ENCODE measurements around the gene ARHGAP23. TPM values are rescaled to one million over a fixed set of nuclear protein-coding genes. Genes with fewer than 3 reads are reported as not detected.

The ARHGAP23 gene
- total and polyA plus RNA-seq, 10 of the 15 experiments (the other 5 are each of a cell fraction or from before 2014, with no cell fraction given), result 0.23 to 5.8 (median 2.1) TPM

DNA sequence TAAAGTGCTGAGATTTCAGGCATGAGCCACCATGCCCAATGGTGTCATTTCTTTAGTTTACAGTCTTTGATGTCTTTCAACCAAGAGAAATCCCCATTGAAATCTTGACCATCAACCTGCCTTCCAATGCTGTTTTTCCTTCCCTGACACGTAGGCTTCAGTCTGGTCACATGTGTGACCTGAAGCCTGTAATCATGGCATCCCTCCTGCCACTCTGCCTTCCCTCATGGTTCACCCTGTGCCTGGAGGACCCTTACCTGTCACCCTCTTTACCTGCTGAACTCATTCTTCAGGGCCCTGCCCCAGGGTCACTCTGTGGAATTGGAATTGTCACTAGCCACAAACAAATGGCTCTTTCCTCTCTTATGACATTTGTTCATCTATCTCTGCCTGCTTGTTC, 18.1 kb upstream of the ARHGAP23 start:
- in situ Hi-C loops (cut with MboI), result no loop called here

More for the DNA sequence above, 18.1 kb upstream of the ARHGAP23 start:
- Histone ChIP-seq H3K4me1 (ENCODE audit: control insufficient read depth, insufficient read depth, low read length) (peaks cover 5% of the 10 kb centered on the region), H3K79me2 (ENCODE audit: control insufficient read depth, insufficient read depth, low read length) (no peaks in the 10 kb centered on the region), H2AFZ (ENCODE audit: control insufficient read depth, low read depth, low read length) (no peak overlapping the region), H3K36me3 (ENCODE audit: control insufficient read depth in 2 of 2, insufficient read depth in 2 of 2, low read length in 1 of 2) (no peaks in the 10 kb centered on the region), H3K27me3 (replicated peaks in 1 of 2; ENCODE audit: control insufficient read depth in 2 of 2, insufficient read depth in 2 of 2, low read length in 1 of 2) (no peaks in the 10 kb centered on the region), H4K20me1 (ENCODE audit: control insufficient read depth, insufficient read depth) (no peaks in the 10 kb centered on the region), H3K27ac (ENCODE audit: control insufficient read depth, insufficient read depth) (no peak overlapping the region), H3K9me3 (replicated peaks; ENCODE audit: control insufficient read depth, insufficient read depth, low read length) (no peaks in the 10 kb centered on the region), H3K4me2 (ENCODE audit: control insufficient read depth, insufficient read depth) (no peak overlapping the region), H3K4me3 (no peak overlapping the region), H3K9ac (ENCODE audit: control insufficient read depth, insufficient read depth, low read length) (no peak overlapping the region)
- ATAC-seq (no peak), FAIRE-seq (no peak), DNase-seq (ENCODE audit: low read depth, low spot score) (no peak)
- BruUV-seq (replicated peaks), result no TSS peak
- ChIA-PET POLR2A (no interaction called here), SMC1A (ENCODE audit: uncharacterized antibody, unreplicated experiment) (interaction anchor here (0.6 to 0.7 kb wide), 2 partner anchors 60 to 916 kb away, joined by 3 read pairs; no protein-coding TSS in a partner anchor), CTCF (interaction anchor here (2.0 to 8.3 kb wide), 2 partner anchors 59 to 61 kb away, joined by 12 to 349 read pairs; partner anchors contain the start of gene SOCS7), RAD21 (ENCODE audit: unreplicated experiment) (no interaction called here)
- intact Hi-C loops (cut with micrococcal nuclease; ENCODE audit: unreplicated experiment), result no loop called here
- 73% methylated on average over 1 of the region's 1 CpG for WGBS (ENCODE audit: insufficient coverage, insufficient replicate concordance, low lambda C conversion rate, missing lambda C conversion rate)
- no peak for TF ChIP-seq RB1 (IDR thresholded peaks at IDR 0.05; ENCODE audit: borderline replicate concordance)
- no peak for TF ChIP-seq CBX5 (IDR thresholded peaks at IDR 0.05; ENCODE audit: low read depth)
- no peak for TF ChIP-seq KAT2A (conservative IDR thresholded peaks at IDR 0.05; ENCODE audit: control insufficient read depth, low read depth, low read length)
- TF ChIP-seq HDGF (IDR thresholded peaks at IDR 0.05), result no peak
- no peak for TF ChIP-seq PAX8 (IDR thresholded peaks at IDR 0.05)
- TF ChIP-seq, protein P1, sequence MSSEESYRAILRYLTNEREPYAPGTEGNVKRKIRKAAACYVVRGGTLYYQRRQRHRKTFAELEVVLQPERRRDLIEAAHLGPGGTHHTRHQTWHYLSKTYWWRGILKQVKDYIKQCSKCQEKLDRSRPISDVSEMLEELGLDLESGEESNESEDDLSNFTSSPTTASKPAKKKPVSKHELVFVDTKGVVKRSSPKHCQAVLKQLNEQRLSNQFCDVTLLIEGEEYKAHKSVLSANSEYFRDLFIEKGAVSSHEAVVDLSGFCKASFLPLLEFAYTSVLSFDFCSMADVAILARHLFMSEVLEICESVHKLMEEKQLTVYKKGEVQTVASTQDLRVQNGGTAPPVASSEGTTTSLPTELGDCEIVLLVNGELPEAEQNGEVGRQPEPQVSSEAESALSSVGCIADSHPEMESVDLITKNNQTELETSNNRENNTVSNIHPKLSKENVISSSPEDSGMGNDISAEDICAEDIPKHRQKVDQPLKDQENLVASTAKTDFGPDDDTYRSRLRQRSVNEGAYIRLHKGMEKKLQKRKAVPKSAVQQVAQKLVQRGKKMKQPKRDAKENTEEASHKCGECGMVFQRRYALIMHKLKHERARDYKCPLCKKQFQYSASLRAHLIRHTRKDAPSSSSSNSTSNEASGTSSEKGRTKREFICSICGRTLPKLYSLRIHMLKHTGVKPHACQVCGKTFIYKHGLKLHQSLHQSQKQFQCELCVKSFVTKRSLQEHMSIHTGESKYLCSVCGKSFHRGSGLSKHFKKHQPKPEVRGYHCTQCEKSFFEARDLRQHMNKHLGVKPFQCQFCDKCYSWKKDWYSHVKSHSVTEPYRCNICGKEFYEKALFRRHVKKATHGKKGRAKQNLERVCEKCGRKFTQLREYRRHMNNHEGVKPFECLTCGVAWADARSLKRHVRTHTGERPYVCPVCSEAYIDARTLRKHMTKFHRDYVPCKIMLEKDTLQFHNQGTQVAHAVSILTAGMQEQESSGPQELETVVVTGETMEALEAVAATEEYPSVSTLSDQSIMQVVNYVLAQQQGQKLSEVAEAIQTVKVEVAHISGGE (CRISPR knock-in tag; IDR thresholded peaks at IDR 0.05), result no peak
- TF ChIP-seq SUZ12 (IDR thresholded peaks at IDR 0.05; ENCODE audit: unreplicated experiment), result no peak
- TF ChIP-seq TBL1XR1 (IDR thresholded peaks at IDR 0.05; ENCODE audit: low read depth, low read length), result no peak
- no peak for TF ChIP-seq SMARCA5 (IDR thresholded peaks at IDR 0.05)
- TF ChIP-seq CBX3 (IDR thresholded peaks at IDR 0.05; ENCODE audit: borderline replicate concordance, low read depth), result no peak
- TF ChIP-seq SREBF2 (IDR thresholded peaks at IDR 0.05; ENCODE audit: low read length), result no peak
- no peak for TF ChIP-seq BHLHE40 (IDR thresholded peaks at IDR 0.05; ENCODE audit: borderline replicate concordance in 1 of 2, low read depth in 2 of 2, low read length in 1 of 2)
- TF ChIP-seq, protein P2, sequence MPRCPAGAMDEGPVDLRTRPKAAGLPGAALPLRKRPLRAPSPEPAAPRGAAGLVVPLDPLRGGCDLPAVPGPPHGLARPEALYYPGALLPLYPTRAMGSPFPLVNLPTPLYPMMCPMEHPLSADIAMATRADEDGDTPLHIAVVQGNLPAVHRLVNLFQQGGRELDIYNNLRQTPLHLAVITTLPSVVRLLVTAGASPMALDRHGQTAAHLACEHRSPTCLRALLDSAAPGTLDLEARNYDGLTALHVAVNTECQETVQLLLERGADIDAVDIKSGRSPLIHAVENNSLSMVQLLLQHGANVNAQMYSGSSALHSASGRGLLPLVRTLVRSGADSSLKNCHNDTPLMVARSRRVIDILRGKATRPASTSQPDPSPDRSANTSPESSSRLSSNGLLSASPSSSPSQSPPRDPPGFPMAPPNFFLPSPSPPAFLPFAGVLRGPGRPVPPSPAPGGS (IDR thresholded peaks at IDR 0.05; ENCODE audit: borderline replicate concordance, insufficient read depth, low read depth, low read length, poor library complexity, severe bottlenecking), result no peak
- TF ChIP-seq IKZF1 (conservative IDR thresholded peaks at IDR 0.05), result no peak
- TF ChIP-seq CHD1 (IDR thresholded peaks at IDR 0.05; ENCODE audit: low read depth, low read length), result no peak
- TF ChIP-seq, protein P3, sequence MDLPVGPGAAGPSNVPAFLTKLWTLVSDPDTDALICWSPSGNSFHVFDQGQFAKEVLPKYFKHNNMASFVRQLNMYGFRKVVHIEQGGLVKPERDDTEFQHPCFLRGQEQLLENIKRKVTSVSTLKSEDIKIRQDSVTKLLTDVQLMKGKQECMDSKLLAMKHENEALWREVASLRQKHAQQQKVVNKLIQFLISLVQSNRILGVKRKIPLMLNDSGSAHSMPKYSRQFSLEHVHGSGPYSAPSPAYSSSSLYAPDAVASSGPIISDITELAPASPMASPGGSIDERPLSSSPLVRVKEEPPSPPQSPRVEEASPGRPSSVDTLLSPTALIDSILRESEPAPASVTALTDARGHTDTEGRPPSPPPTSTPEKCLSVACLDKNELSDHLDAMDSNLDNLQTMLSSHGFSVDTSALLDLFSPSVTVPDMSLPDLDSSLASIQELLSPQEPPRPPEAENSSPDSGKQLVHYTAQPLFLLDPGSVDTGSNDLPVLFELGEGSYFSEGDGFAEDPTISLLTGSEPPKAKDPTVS (IDR thresholded peaks at IDR 0.05; ENCODE audit: low read depth, low read length), result no peak
